Left forelimb (tissue), 1 donor: ENCODE results near the gene DCTN3.

Source experiments
- DNase-seq: peaks from one replicate; pipeline ENCODE4 v3.0.0-alpha.2; 2018; ENCODE audit warnings: low spot score

Gene DCTN3

GRCh38 chr9:34573599-34574325 is 46.5 kb downstream of the DCTN3 start:
- DNase-seq = no peak

- DNase-seq = no peak
Measured at GRCh38 chr9:34572628-34573027, 47.7 kb downstream of the DCTN3 start.

GRCh38 chr9:34572092-34572491 is 48.2 kb downstream of the DCTN3 start:
- no peak for DNase-seq

- no peak for DNase-seq
Measured at GRCh38 chr9:34571481-34571810, 48.8 kb downstream of the DCTN3 start.

GRCh38 chr9:34570809-34571480 is 49.4 kb downstream of the DCTN3 start:
- no peak for DNase-seq

- DNase-seq = no peak
Measured at GRCh38 chr9:34570376-34570775, 49.9 kb downstream of the DCTN3 start.

- DNase-seq = no peak
Measured at GRCh38 chr9:34568774-34569173, 51.5 kb downstream of the DCTN3 start.

- DNase-seq = no peak
Measured at GRCh38 chr9:34568133-34568532, 52.2 kb downstream of the DCTN3 start.

- no peak for DNase-seq
Measured at GRCh38 chr9:34566972-34567371, 53.3 kb downstream of the DCTN3 start.

- DNase-seq = no peak
Measured at GRCh38 chr9:34566322-34566721, 54.0 kb downstream of the DCTN3 start.

- DNase-seq = no peak
Measured at GRCh38 chr9:34565856-34566255, 54.4 kb downstream of the DCTN3 start.

GRCh38 chr9:34564617-34565016 is 55.7 kb downstream of the DCTN3 start:
- no peak for DNase-seq
